Measurements from ENCODE around the gene SKI. TPM values are rescaled to one million over a fixed set of nuclear protein-coding genes. Genes with fewer than 3 reads are reported as not detected.

SKI gene
- total and polyA plus RNA-seq, 2 of the 8 experiments (the other 6 are each of a cell fraction or from before 2014, with no cell fraction given), result 8.3 to 87.6 TPM

DNA sequence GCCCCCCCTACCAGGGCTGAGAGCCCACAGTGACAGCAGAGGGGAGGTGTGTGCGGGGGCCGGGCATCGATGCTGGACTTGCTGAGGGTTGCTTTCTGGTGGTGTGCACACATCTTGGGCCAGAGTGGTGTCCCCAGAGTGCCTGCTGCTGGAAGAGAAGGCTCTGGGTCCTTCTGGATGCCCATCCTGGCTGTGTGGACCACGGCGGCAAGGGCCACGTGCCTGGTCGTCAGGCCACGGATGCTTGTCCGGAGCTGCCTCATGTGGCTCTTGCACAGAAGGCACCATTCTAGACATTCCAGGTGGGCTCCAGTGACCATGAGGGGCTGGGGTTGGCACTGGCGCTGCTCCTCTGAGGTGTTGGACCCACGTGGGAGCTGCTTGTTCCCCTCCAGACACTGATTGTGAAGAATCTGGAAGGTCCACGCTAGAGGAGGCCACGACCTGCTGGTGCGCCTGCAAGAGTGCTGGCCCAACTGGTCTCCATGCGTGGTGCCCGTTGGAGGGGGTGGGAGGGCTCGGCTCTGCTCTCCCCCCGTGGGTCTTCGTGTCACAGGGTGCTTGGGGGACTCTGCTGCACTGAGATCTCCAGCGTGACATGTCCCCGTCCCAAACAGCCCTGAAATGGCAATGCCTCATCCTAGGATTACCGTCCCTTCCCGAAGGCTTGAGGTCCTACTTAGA is 25.8 kb downstream of the SKI start:
- H3K14ac ChIP-seq (ENCODE audit: insufficient read length), result no peak overlapping the region
- H3K79me2 ChIP-seq (ENCODE audit: control insufficient read depth in 1 of 2, insufficient read depth in 2 of 2, low read length in 2 of 2), result peaks cover 68 to 99% of the 10 kb centered on the region in 2 experiments
- 97% methylated on average over 23 of the region's 23 CpGs; no CpG with 5 or more reads in 1 of the 2 experiments for WGBS, 2 experiments (ENCODE audit: extremely low coverage in 1 of 2, insufficient coverage in 1 of 2, insufficient read length in 1 of 2, insufficient replicate concordance in 2 of 2, low coverage in 1 of 2, low lambda C conversion rate in 2 of 2, missing lambda C conversion rate in 1 of 2)
- DNase-seq (ENCODE audit: low read depth in 1 of 2, low spot score in 2 of 2) (no peak), FAIRE-seq (no peak)
- peaks cover 6 to 31% (median 21%) of the 10 kb centered on the region in 4 experiments for H3K4me1 ChIP-seq (replicated peaks in 1 of 4; ENCODE audit: control insufficient read depth in 3 of 4, insufficient read depth in 4 of 4, low read length in 3 of 4)
- peaks cover 47% of the 10 kb centered on the region for H3K79me1 ChIP-seq (ENCODE audit: low read depth, low read length)
- H4K91ac ChIP-seq (replicated peaks; ENCODE audit: insufficient read length, low read length), result no peak overlapping the region
- ChIA-PET POLR2A (ENCODE audit: partially characterized antibody) (no interaction called here), CTCF (ENCODE audit: partially characterized antibody) (interaction anchor here (1.0 kb wide), 1 partner anchor 55 kb away, joined by 3 read pairs; no protein-coding TSS in a partner anchor)
- H4K8ac ChIP-seq (ENCODE audit: extremely low read depth, insufficient read depth, low read length), result peak overlapping the region; percentile 1; the same call in 1 of the 2 replicates
- no peak overlapping the region for H2BK120ac ChIP-seq (replicated peaks; ENCODE audit: low read depth, low read length)
- no peak overlapping the region for H2BK15ac ChIP-seq (ENCODE audit: low read length)
- no peaks in the 10 kb centered on the region for H3K36me3 ChIP-seq (ENCODE audit: control insufficient read depth in 2 of 4, insufficient read depth in 4 of 4, low read length in 3 of 4)
- no peak overlapping the region for H2BK12ac ChIP-seq (ENCODE audit: low read depth, low read length)
- H3K9ac ChIP-seq (replicated peaks in 1 of 4; ENCODE audit: extremely low read depth in 1 of 4, low read depth in 3 of 4, low read length in 3 of 4), result no peak overlapping the region
- no peak overlapping the region for H3K18ac ChIP-seq (ENCODE audit: extremely low read depth, low read length)
- no peak overlapping the region for H3K4ac ChIP-seq (replicated peaks; ENCODE audit: insufficient read length, low read depth, low read length)
- H2AFZ ChIP-seq (ENCODE audit: low read length), result no peak overlapping the region
- peaks cover 16 to 41% of the 10 kb centered on the region in 2 experiments for H4K20me1 ChIP-seq (replicated peaks in 1 of 2; ENCODE audit: control insufficient read depth in 1 of 2, insufficient read depth in 2 of 2, low read length in 2 of 2)
- H3K27me3 ChIP-seq (replicated peaks in 1 of 4; ENCODE audit: control insufficient read depth in 3 of 4, extremely low read depth in 1 of 4, insufficient read depth in 3 of 4, low read length in 3 of 4), result no peaks in the 10 kb centered on the region
- H2AK5ac ChIP-seq (ENCODE audit: low read depth, low read length), result peak overlapping the region; percentile 11; the same call in 1 of the 2 replicates
- H2BK5ac ChIP-seq (ENCODE audit: low read depth, low read length), result 0 out of 2 replicates have a peak overlapping the region, but pooled peaks have one; percentile 7
- H3K9me3 ChIP-seq (ENCODE audit: insufficient read depth in 2 of 2, low read depth in 1 of 2, low read length in 1 of 2), result 0 out of 4 replicates have a peak, but pooled peaks cover 0 to 4% of the 10 kb centered on the region in 2 experiments
- H3K4me2 ChIP-seq (ENCODE audit: insufficient read depth in 1 of 2, low read depth in 2 of 2, low read length in 2 of 2), result no peak overlapping the region
- TF ChIP-seq RXRA (IDR thresholded peaks at IDR 0.05; ENCODE audit: insufficient read depth, low read depth, low read length) (no peak), EGR1 (IDR thresholded peaks at IDR 0.05; ENCODE audit: borderline replicate concordance, low read depth, low read length) (no peak), HDAC6 (IDR thresholded peaks at IDR 0.05; ENCODE audit: low read depth, low read length) (no peak), TBP (IDR thresholded peaks at IDR 0.05; ENCODE audit: low read depth, low read length) (no peak), PHF8 (conservative IDR thresholded peaks at IDR 0.05; ENCODE audit: low read depth, low read length) (no peak), KDM5A (IDR thresholded peaks at IDR 0.05; ENCODE audit: low read length) (no peak), YY1 (IDR thresholded peaks at IDR 0.05; ENCODE audit: low read depth, low read length) (no peak), SP1 (IDR thresholded peaks at IDR 0.05; ENCODE audit: low read depth, low read length) (no peak), MAX (IDR thresholded peaks at IDR 0.05) (no peak)
- no peak overlapping the region for H3K56ac ChIP-seq (replicated peaks; ENCODE audit: insufficient read length, low read depth, low read length)
- no peak overlapping the region for H3K27ac ChIP-seq (ENCODE audit: low read depth, low read length)
- no peak overlapping the region for H4K5ac ChIP-seq (ENCODE audit: insufficient read length, low read depth, low read length)
- H2BK20ac ChIP-seq (ENCODE audit: low read length), result no peak overlapping the region
- no peak overlapping the region for H3K23ac ChIP-seq (ENCODE audit: insufficient read length)
- H3K4me3 ChIP-seq (ENCODE audit: extremely low read depth in 1 of 4, insufficient read depth in 2 of 4, low read depth in 3 of 4, low read length in 4 of 4), result no peak overlapping the region
- no peaks in the 10 kb centered on the region for H3K23me2 ChIP-seq (ENCODE audit: low read depth, low read length)

Measured in H1 (cell line).